NB4 (cell line): ENCODE measurements around the gene GP5.

Source experiments
- DNase-seq: peaks from one replicate; pipeline ENCODE4 v3.0.0; 2010; ENCODE audit warnings: low read depth
- H3K4me3 ChIP-seq: one replicate; pipeline ENCODE4 v1.5.1; 2011; ENCODE audit warnings: mild to moderate bottlenecking, low read depth, low read length, moderate library complexity
- CTCF ChIP-seq: IDR thresholded peaks from one replicate; pipeline ENCODE4 v1.5.1; 2012; ENCODE audit warnings: low read depth, low read length
- MAX ChIP-seq: IDR thresholded peaks from 2 replicates; pipeline ENCODE4 v1.6.1; 2011; ENCODE audit warnings: low read depth, low read length
- MYC ChIP-seq: IDR thresholded peaks from 2 replicates; pipeline ENCODE4 v1.6.1; 2011; ENCODE audit warnings: low read depth, low read length
- POLR2A ChIP-seq: IDR thresholded peaks from 2 replicates; pipeline ENCODE4 v1.6.1; 2011; ENCODE audit warnings: mild to moderate bottlenecking; ENCODE audit not compliant: insufficient read length; ENCODE audit errors: extremely low read depth

Gene GP5

GRCh38 chr3:194380326-194380725 is 18.7 kb downstream of the GP5 start:
- TF ChIP-seq POLR2A (no peak), CTCF (no peak), MAX (no peak), MYC (no peak)
- DNase-seq, result no peak
- no peak overlapping the region for H3K4me3 ChIP-seq

GRCh38 chr3:194379651-194380050 is 19.4 kb downstream of the GP5 start:
- TF ChIP-seq POLR2A, result no peak
- no peak for TF ChIP-seq MAX
- no peak for TF ChIP-seq MYC
- TF ChIP-seq CTCF, result no peak
- no peak for DNase-seq
- H3K4me3 ChIP-seq, result no peak overlapping the region

- H3K4me3 ChIP-seq, result no peak overlapping the region
- DNase-seq, result no peak
- TF ChIP-seq POLR2A (no peak), MYC (no peak), CTCF (no peak), MAX (no peak)
These were observed 19.8 kb downstream of the GP5 start for GRCh38 chr3:194379231-194379630.

GRCh38 chr3:194377708-194378107 is 21.4 kb downstream of the GP5 start:
- TF ChIP-seq CTCF (no peak), MAX (no peak), MYC (no peak), POLR2A (no peak)
- no peak for DNase-seq
- no peak overlapping the region for H3K4me3 ChIP-seq

GRCh38 chr3:194376241-194376560 is 22.9 kb downstream of the GP5 start:
- DNase-seq, result no peak
- no peak for TF ChIP-seq MYC
- TF ChIP-seq CTCF, result no peak
- TF ChIP-seq POLR2A, result no peak
- no peak for TF ChIP-seq MAX
- no peak overlapping the region for H3K4me3 ChIP-seq
